K562 (cell line): ENCODE measurements around the gene DGCR6L. TPM values are rescaled to one million over a fixed set of nuclear protein-coding genes. Genes with fewer than 3 reads are reported as not detected.

Source experiments
- ADNP ChIP-seq: fragments of 200-800 bp; sonication (Bioruptor generic); IDR thresholded peaks from 2 replicates; pipeline ENCODE4 v1.6.1; 2016; ENCODE audit warnings: missing genetic modification characterization, missing compliant biosample characterization
- CBFB ChIP-seq: sonication (generic); formaldehyde crosslinking; IDR thresholded peaks from 2 replicates; pipeline ENCODE4 v1.4.0; 2020; ENCODE audit warnings: mild to moderate bottlenecking, missing genetic modification reagents
- CBX5 ChIP-seq: IDR thresholded peaks from 2 replicates; pipeline ENCODE4 v1.6.1; 2014; ENCODE audit warnings: low read depth, borderline replicate concordance
- CHD2 ChIP-seq: IDR thresholded peaks from 2 replicates; pipeline ENCODE4 v1.6.1; 2011; ENCODE audit warnings: low read depth, low read length
- ETS2 ChIP-seq: IDR thresholded peaks from 2 replicates; pipeline ENCODE4 v1.6.1; 2016; ENCODE audit warnings: borderline replicate concordance, missing genetic modification characterization, mild to moderate bottlenecking, moderate library complexity, missing compliant biosample characterization; ENCODE audit not compliant: poor library complexity, severe bottlenecking
- EZH2 ChIP-seq: IDR thresholded peaks from 2 replicates; pipeline ENCODE4 v1.6.1; 2012; ENCODE audit warnings: low read depth, mild to moderate bottlenecking, inconsistent platforms, low read length, borderline replicate concordance
- FOXP1 ChIP-seq: sonication (generic); formaldehyde crosslinking; IDR thresholded peaks from 2 replicates; pipeline ENCODE4 v1.8.0; 2022; ENCODE audit warnings: mild to moderate bottlenecking, missing genetic modification reagents
- GABPA ChIP-seq: fragments of 200-800 bp; sonication (Bioruptor generic); conservative IDR thresholded peaks from 2 replicates; pipeline ENCODE4 v1.6.1; 2016; ENCODE audit warnings: low read depth, missing genetic modification characterization, missing compliant biosample characterization
- GABPB1 ChIP-seq: sonication (generic); formaldehyde crosslinking; IDR thresholded peaks from 2 replicates; pipeline ENCODE4 v1.8.0; 2022; ENCODE audit warnings: mild to moderate bottlenecking, missing genetic modification reagents
- IRF2 ChIP-seq: sonication (generic); formaldehyde crosslinking; IDR thresholded peaks from 2 replicates; pipeline ENCODE4 v1.8.1; 2022; ENCODE audit warnings: mild to moderate bottlenecking, missing genetic modification reagents
- SIX5 ChIP-seq, 2 experiments: IDR thresholded peaks; 2 replicates each; pipeline ENCODE4 v1.6.1; 2011; ENCODE audit warnings: low read length in 2 of 2, borderline replicate concordance in 1 of 2, low read depth in 1 of 2, mild to moderate bottlenecking in 1 of 2, moderate library complexity in 1 of 2; ENCODE audit not compliant: insufficient read depth in 1 of 2
- ZBED1 ChIP-seq: IDR thresholded peaks from 2 replicates; pipeline ENCODE4 v1.6.1; 2014
- ZFP30 ChIP-seq: fragments of 250-450 bp; sonication (Bioruptor Pico); IDR thresholded peaks from 2 replicates; pipeline ENCODE4 v1.8.0; 2022; ENCODE audit warnings: moderate library complexity, mild to moderate bottlenecking, inconsistent platforms, borderline replicate concordance
- ZNF124 ChIP-seq: sonication (generic); formaldehyde crosslinking; IDR thresholded peaks from 2 replicates; pipeline ENCODE4 v1.8.1; 2022; ENCODE audit warnings: missing genetic modification reagents
- ZNF253 ChIP-seq: fragments of 250-450 bp; sonication (Bioruptor Pico); conservative IDR thresholded peaks from 2 replicates; pipeline ENCODE4 v1.6.1; 2021; ENCODE audit warnings: mild to moderate bottlenecking
- ZNF316 ChIP-seq: fragments of 450-650 bp; IDR thresholded peaks from 2 replicates; pipeline ENCODE4 v1.6.1; 2016
- ZNF79 ChIP-seq: fragments of 250-450 bp; sonication (Bioruptor Pico); IDR thresholded peaks from 2 replicates; pipeline ENCODE4 v1.4.0; 2020; ENCODE audit warnings: low read depth, mild to moderate bottlenecking, moderate library complexity
- polyA plus RNA-seq, 8 experiments: library from polyadenylated mRNA; depleted of rRNA in 4 of 8; stranded (reverse) in 5 of 8; unstranded in 3 of 8; fragments of >200 nt; fragmentation: Nextera tagmentation in 2 of 8; fragmentation: Illumina TruSeq in 1 of 8; extraction: Ambion mirVana in 2 of 8; extraction: Trizol in 1 of 8; gene quantifications; 2 replicates each; pipeline versions ENCODE4 v1.2.1 to v1.2.3, GENCODE V29; 2011 to 2014; ENCODE audit warnings: inconsistent platforms in 1 of 8, missing spikeins in 1 of 8
- total RNA-seq, 7 experiments: library from RNA; depleted of rRNA in 6 of 7; stranded (reverse); fragments of >200 nt in 6 of 7; fragmentation: Illumina TruSeq in 2 of 7; extraction: Trizol in 2 of 7; gene quantifications; 2 replicates each; pipeline versions ENCODE4 v1.2.1 to v1.2.3, GENCODE V29; 2011 to 2021; ENCODE audit warnings: low replicate concordance in 1 of 7
- TF ChIP-seq, protein P1 (sequence below): IDR thresholded peaks from 2 replicates; pipeline ENCODE4 v1.6.1; 2016; ENCODE audit warnings: missing genetic modification characterization, missing compliant biosample characterization
- TF ChIP-seq, protein P2 (sequence below): IDR thresholded peaks from 2 replicates; pipeline ENCODE4 v1.6.1; 2012; ENCODE audit warnings: low read depth, low read length, improper control_type of control experiment, borderline replicate concordance

DGCR6L gene
- total and polyA plus RNA-seq, 9 of the 15 experiments (the other 6 are each of a cell fraction or from before 2014, with no cell fraction given), result 3.6 to 151 (median 51.0) TPM

GRCh38 chr22:20290578-20291248 lies 29.1 kb downstream of the DGCR6L start (continued):
- TF ChIP-seq FOXP1 (CRISPR knock-in tag) (peak; percentile 78), ADNP (tag) (no peak), GABPB1 (no peak), EZH2 (no peak; the same call in 1 of the 2 replicates), CHD2 (no peak), SIX5 (IDR thresholded peaks at IDR 0.05; ENCODE audit: borderline replicate concordance in 1 of 2, insufficient read depth in 1 of 2, low read depth in 1 of 2, low read length in 2 of 2) (0 out of 4 replicates have a peak, but pooled peaks of 1 of the 2 experiments have one; percentile 1), GABPA (tag) (no peak), CBFB (0 out of 2 replicates have a peak, but pooled peaks have one; percentile 9), ZBED1 (no peak), CBX5 (no peak), IRF2 (0 out of 2 replicates have a peak, but pooled peaks have one; percentile 16), ZFP30 (CRISPR knock-in tag) (no peak), ZNF79 (CRISPR knock-in tag) (no peak), ZNF253 (CRISPR knock-in tag) (no peak), ETS2 (tag) (no peak), ZNF124 (CRISPR knock-in tag) (no peak), ZNF316 (no peak)
- TF ChIP-seq, protein P1, sequence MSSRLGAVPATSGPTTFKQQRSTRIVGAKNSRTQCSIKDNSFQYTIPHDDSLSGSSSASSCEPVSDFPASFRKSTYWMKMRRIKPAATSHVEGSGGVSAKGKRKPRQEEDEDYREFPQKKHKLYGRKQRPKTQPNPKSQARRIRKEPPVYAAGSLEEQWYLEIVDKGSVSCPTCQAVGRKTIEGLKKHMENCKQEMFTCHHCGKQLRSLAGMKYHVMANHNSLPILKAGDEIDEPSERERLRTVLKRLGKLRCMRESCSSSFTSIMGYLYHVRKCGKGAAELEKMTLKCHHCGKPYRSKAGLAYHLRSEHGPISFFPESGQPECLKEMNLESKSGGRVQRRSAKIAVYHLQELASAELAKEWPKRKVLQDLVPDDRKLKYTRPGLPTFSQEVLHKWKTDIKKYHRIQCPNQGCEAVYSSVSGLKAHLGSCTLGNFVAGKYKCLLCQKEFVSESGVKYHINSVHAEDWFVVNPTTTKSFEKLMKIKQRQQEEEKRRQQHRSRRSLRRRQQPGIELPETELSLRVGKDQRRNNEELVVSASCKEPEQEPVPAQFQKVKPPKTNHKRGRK, result no peak
- TF ChIP-seq, protein P2, sequence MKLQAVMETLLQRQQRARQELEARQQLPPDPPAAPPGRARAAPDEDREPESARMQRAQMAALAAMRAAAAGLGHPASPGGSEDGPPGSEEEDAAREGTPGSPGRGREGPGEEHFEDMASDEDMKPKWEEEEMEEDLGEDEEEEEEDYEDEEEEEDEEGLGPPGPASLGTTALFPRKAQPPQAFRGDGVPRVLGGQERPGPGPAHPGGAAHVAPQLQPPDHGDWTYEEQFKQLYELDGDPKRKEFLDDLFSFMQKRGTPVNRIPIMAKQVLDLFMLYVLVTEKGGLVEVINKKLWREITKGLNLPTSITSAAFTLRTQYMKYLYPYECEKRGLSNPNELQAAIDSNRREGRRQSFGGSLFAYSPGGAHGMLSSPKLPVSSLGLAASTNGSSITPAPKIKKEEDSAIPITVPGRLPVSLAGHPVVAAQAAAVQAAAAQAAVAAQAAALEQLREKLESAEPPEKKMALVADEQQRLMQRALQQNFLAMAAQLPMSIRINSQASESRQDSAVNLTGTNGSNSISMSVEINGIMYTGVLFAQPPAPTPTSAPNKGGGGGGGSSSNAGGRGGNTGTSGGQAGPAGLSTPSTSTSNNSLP, result no peak
